ENCODE measurements around the gene GHRL.
A peak's percentile ranks its signal among the peaks of the same experiment; 100 is the strongest.

The GHRL gene, protein sequence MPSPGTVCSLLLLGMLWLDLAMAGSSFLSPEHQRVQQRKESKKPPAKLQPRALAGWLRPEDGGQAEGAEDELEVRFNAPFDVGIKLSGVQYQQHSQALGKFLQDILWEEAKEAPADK

DNA sequence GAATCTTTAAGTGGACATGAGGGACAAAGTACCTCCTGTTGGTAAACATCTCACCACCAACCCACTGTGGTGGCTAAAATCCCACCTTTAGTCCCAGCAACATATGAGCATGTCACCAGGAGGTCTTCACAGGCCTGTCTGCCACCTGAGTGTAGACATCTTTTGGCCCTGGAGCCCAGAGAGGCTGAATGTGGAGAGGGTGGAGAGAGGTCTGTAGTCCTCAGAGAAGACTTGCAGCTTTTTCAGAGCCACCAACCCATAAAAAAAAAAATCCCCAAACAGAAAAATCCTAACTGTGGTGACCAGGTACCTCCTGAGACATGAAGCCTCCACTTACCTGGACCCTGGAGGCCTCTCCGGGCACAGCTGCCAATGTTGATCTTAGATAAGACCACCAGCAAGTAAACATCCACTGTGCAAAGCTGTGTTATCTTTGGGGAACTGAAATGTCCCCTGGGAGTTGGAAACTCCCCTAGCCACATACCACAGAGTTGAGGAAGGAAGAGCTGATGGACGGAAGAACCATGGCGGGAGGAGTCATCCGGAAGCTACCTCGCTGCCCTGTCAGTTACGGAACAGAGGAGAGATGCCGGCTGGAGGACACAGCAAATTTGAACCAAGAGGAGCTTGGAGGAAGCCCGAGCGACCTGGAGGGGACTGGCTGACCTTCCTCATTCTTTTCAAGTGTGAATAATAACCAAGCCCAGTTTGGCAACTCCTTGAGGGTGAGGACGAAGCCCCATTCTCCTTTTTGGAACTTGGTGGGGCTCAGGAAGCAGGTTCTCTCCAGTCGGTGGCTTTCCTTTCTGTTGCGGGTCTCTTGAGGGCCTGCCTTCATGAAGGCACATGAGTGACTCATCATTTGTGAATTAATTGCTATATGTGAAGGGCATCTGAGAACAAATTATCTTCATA is at the start of gene GHRL:
Gene GHRL, minus strand, starts transcription at position 443 of the 915 bp plus-strand sequence. CDS start 2,767 bp downstream, outside the sequence.
- DNase-seq, result peak; percentile 16 to 71

DNA sequence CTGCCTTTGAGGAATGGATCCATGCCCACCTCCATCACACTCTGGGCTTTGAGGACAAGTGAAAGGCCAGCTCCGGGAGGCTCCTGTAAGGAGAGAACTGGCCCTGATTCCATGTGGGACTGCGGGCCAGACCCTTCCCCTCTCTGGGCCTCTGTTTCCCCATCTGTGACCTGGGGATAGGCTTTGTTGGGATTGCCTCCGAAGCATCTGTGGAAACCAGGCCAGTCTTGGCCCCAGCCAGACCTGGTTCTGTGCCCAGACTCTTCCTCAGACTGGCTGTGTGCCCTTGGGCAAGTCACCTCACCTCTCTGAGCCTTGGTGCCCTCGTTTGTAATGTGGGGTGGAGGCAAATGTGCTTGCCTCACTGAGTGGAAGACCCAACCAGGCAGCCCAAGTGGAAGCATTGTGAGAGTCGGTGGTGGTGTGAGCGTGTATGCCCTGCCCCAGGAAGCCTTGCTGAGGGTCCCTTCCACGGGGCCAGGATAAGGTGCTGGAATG is 49.2 kb upstream of the GHRL start:
- DNase-seq, result no peak

DNA sequence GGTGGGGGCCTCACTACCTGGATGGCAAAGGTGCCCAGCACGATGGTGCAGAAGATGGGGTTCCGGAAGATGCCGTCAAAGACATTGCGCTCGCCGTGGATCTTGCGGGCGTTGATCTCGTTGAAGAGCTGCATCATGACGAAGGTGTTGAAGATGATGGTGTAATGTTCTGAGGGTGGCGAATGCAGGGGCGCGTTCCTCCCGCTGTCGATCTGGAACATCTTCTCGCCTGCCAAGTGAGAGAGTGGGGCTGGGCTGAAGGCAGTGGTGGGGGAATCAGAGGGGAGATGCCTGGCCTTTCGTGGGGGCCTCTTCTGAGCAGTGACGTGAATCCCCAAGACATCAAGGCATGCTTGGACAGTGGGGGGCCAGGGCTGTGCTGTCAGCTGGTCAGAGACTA is 47.7 kb upstream of the GHRL start:
- DNase-seq, result no peak

DNA sequence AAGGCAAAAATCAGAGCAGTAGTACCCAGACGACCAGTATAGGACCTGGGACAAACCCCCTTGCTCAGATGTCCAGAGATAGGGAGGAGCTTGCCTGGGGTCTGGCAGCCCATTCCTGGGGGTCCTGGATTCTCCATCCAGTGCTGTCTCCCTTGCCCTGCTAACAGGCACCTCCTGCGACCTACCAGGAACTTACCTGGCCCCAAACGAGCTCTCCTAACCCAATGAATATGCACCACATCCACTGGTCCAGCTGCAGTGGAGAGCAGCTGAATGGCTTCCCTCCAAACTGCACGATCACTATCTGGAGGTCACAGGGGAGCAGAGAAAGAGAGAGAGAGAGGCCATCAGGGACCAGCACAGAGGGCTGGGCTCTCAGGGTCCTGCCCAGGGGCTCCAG is 47.3 kb upstream of the GHRL start:
- no peak for DNase-seq

DNA sequence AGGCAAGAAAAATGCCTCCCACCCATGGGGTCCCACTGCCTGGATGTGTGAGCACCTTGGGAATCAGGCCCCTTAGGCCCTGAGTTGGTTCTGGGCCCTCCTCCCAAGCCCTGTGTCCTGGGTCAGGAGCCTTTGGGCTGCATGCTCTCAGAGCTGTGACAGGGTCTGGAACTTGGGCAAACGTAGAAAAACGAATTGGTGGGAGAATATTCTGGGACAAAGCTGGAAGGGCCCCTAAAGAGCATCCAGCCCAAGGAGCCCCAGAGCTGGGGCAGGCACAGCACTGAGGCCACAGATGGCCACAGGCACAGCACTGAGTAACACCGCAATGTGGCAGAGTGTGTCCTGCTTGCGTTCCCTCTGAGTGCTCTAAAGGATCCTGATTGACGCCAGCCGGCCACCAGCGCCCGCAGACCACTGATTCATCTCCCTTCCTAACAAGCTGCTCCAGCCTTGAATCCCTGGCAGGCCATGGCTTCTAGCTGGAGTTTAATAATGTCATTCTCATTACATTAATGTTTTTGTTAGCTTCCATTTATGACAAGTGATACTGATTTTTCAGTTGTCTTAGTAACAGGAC is 46.7 kb upstream of the GHRL start:
- no peak for DNase-seq

DNA sequence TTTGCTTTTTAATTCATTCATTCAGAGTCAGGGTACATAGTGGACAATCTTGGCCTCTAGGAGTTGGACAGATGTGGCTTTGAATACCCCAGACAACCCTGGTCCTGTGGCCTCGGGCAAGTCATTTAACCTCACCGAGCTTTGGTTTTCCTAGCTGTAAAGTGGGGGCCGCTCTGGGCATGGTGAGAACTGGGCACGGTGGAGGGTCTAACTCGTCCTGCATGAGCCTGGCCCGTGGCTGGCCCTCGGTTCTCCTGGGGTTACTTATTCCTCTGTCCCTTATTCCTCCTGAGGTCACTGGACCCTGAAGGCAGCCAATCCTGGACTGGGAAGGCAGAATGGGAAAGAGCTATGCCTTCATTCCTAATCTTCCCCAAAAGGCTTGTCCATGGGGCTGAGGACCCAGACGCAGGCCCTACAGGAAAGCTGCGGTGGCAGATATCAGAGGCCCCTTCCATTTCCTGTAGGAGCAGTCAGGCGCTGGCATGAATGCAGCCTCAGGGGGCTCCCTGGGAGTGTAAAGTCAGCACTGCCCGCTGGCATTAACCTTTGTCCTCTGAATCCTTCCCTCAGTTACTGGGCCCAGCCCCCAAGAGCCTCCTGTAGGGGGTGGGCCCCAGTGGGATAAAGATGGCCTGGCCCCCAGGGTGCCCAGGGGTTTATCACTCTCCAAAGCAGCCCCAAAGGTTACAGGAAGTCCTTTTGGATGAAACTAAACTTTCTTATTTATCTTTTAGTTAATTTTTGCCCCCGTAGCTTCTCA is 46.0 kb upstream of the GHRL start:
- no peak for DNase-seq

DNA sequence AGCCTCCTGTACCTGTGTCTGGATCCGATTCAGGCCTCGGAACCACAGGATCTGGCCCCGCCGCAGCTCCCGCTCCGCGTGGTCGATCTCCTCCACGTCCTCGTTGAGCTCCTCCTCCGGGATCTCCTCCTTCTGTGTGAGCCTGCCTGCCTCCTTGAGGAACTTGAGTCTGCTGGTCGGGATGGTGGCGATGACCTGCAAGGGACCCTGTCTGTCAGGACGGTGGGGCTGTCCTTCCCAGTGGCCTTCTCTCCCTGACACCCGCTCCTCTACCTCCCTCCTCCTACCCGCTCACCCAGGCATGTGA is 45.4 kb upstream of the GHRL start:
- no peak for DNase-seq

DNA sequence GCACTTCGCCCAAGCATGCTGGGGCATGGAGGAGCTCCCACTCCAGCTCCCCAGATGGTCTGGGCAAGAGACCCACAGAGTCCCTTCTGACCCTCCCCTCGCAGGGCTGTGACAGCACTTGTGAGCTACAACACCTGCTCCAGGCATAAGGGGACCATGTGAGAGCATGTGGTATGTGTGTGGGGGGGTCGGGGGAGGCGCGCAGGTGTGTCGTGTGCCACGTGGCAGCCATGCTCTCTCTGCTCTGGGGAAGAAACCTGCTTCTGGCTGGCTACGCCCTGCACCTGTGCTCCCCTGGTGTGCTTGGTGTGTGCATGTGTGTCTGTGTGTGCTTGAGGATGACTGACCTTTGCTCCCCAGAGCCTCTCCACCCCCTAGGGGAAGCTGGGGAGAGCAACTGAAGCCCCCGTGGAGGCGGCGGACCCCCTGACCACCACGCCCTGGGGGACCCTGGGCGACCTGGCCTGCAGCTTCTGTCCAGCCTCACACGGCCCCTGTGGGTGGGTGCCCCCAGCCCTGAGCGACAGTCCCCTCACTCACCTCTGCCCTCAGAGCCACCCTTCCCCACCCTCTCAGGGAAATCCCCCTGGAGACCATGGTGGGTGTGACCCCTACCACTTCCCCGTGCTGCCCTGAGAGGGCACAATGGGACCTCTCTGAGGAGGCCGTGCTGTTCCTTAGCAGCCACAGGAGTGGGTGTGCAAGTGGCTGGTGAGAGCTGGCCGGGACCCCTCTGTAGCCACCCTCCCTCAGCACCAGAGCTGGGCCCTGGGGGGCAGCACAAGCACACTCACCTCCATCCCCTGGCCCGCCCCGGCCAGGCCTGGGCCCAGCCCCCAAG is 44.8 kb upstream of the GHRL start:
- no peak for DNase-seq

DNA sequence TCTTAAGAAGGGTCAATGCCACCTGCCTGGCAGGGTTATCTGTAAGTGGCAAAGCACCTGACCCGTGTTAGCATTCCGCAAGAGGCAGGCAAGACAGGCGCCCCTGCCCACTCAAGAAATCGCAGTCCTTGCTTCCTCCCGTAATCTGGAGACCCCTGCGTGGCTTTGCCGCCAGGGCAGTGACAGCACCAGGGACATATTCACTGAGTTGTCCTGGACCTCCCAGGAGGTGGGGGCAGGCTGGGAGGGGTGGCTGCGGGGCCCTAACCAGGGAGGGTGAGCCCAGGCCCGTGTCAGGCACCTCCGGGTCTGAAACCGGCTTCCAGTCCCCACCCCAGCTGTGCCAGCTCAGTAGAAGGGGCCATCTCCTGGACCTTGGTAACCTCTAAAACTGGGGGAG is 44.0 kb upstream of the GHRL start:
- DNase-seq, result no peak

DNA sequence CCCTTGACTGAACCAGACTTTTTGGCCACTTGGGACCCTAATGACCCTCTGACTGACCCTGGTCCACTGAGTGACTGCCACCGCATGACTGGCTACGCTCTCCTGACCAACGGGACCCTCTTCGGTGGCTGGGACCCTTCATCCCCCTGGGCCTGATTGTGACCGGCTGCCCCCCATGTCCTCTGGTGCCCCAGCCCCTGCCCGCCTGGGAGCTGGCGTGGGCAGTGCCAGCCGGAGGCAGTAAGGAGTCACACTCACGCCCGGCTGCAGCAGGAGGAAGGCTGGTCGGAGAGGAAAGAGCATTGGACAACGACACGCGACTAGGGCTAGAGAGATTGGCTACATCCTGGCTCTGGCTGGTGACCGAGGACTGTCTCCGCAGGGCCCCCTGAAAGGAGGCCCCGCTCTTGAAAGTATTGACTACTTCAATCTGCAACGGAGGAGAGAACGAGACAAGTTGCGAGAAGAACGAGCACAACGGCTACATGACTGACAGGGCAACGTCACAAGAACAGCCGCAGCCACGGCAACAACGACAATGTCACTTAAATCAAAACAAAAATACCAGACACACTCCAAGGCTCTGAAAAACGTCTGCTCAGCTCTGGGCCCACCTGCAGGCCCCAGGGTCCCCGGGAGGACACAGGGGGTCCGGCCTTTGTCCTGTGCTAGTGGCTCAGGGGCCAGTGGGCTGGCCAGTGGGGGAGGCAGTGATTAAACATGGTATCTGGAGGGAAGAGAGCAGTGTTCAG is 43.3 kb upstream of the GHRL start:
- DNase-seq, result no peak

DNA sequence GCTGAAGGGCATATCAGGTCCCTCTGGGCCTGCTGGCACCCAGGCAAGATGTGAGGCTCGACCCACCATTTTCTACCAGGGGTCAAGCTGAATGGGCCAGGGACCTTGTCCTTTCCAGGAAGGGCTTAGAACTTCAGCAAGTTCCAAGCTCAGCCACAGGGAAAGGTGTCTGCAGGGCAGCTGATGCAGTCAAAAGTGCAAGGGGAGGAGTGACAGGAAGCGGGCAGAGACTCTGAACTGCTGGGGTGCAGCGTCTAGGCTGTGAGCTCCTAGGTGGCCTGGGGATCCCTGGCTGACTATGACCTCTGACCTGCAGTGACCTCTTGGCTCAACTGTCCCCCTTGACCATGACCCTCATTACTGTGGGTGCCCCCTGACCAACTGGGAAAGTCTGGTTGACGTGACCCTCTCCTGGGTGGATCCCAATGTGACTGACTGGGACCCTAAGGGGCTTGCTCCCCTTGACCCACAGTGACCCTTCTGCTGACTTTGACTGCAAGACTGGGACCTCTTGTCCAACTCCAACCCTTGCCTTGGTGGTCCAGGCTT is 42.5 kb upstream of the GHRL start:
- no peak for DNase-seq

DNA sequence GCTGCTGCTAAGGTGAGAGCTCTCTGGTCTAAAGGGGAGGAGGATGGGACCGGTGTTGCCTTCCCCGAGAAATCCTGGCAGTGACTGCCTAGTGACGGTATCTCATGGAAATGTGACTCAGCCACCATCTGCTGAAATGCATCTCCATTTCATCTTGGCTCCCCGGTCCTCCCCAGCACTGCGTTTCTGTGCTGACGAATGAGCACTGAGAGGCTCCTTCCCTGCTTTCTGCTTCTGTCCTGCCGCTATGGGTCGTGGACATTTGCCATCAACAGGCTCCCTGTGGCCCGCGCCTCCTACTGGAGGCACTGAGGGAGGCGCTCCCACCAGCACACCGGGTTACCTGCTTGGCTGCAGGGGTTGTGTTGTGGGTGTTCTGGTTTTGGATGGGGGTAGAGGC is 41.7 kb upstream of the GHRL start:
- DNase-seq, result no peak

DNA sequence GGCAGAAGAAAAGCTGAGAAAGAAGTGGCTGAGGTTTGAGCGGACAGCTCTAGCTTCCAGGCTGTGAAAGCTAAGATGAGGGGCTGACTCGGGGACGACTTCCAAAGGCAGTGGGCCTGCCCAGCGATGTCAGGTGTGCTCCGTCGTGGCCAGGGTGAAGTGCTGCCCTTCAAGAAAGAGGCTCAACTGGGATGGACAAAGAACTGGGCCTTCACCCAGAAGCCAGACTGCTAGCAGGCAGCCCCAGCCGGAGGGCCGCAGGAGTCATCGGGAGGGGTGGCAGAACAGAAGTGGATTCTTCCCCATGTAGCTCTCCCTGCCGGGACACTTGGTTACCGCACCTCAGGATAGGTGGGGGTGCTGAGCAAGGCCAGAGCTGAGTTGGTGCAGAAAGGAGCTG is 41.3 kb upstream of the GHRL start:
- no peak for DNase-seq

DNA sequence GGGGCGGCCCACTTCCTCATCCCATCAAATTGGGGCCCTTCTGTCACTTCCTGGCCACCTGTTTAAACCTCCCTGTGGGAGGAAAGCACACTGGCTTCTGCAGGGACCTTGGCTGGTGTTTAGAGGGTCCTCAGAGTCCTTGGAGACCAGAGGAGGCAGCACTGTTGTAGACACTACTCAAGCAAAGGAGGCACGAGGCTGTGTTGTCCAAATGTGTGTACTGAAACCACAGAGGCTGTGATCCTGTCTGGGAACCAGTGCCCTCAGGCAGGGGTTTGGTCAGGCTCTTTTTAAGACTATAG is 40.6 kb upstream of the GHRL start:
- DNase-seq, result no peak

DNA sequence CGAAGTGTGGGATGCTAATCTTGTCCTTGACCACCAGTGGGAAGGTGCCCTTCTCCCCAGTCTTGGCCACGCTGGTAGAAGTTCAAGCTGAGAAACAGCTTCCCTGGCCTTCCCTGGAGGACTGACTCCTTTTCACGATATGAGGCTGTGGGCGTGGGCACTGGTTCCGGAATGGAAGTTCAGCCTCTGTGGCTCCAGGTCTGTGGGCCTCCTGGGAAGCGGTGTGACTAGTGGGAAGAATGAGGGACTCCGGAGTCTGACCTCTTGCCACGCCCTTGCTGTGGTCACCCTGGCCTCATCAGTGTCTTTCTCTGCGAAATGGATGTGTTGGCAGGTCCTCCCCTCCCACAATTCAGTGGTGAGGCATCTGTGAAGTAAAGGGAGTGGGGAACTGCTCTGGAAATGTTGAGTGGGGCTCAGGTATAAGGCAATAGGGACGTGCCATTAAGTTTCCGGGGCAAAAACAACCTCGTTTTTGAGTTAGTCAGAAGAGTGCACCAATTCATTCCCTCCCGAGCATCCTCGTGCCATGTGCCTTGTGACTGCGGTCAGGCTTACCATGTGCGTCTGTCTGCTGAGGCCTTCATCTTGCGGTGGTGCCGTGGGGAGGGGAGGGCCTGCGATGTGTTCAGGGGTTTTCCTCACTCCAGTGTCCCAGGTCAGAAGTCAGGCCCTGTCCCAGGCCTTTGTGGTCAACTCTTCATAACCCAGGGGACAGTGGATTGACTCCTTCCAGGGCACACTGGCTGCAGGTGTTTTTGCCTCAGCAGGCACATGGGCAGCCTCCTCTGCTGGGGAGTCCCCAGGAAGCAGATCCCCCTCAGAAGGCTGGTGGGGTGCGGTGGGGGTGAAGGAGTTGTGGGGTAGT is 40.0 kb upstream of the GHRL start:
- DNase-seq, result no peak

DNA sequence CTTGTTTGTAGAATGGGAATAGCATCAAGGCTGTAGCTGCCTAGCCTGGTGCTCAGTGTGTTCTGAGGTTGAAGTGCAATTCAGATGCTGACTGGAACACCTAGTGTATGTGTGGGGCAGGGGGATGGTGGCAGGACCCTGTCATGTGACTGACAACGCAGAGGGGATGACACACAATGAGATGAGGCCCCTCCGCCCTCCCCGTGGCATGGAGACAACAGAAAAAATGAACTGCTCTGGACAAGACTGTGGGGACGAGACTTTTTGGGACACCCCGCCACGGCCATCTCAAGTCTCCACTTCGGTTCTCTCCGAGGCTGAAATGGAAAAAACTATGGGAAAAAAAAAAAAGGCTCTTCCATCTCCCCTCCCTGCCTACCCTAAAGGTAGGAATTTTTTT is 38.6 kb upstream of the GHRL start:
- no peak for DNase-seq

DNA sequence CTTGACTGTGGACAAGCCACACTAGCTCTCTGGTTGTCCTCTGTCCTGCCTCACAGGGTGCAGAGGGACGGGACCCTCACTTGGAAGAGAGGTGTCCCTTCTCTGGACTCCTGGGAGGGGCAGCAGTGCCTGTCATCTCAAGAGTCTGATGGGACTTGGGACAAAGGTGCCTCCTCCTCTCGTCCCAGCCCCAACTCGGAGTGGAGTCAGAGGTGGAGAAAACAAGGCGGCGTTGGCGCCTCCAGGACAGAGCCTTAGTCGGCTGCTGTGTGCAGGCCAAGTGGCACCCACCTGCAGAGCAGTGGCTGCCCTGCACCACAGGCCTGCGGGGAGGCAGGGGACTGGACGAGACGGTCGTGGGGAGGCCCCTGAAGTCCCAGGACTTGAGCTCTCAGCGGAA is 37.6 kb upstream of the GHRL start:
- no peak for DNase-seq

DNA sequence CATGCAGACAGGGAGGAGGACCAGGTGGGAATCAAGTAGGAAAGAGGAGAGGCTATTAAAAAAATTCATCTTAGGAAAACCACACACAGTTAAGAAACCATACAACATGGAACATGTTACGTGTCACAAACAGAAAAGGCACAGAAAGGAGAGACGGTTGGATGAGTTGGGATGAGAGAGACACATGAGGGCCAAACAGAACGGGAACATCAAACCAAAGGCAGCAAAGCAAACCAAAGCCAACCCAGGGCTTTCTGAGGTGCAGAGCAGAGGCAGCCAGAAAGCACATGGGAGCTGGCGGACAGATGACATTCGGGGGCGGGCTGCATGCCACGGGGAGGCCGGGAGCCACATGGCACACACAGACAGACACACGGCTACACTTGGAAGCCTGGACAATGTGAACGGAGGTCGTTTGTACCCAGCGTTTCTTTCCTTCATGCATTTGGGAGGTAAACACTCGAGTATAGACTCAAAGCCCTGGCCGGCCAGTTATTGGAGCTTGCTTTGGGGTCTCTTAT is 36.8 kb upstream of the GHRL start:
- DNase-seq, result no peak

DNA sequence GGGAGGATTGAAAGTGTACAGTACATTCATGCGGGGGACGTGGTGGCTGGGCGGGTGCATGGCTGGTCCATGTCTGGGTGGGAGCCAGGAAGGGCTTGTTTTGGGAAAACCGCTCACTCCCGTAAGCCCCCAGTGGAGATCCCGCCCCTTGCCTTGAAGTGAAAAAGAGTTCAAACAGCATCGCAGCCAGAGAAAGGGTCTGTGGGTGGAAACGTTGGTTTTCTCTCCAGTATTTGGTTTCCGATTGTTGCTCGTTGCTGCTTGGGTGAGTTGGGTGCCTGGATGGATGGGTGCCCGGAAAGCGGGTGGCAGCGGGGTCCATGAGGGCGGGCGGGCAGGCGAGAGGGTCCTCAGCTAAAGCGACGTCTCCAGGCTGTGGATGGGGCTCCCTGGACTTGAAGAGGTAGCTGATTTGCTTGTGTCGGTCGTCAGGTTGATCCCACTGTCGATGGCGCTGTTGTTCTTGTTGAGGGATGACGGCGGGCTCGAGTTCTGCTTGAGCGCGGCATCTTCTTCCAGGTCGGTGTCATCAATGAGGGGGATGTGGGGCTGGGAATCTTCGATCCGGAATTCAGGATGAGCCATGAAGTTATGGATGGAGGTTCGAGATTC is 35.8 kb upstream of the GHRL start:
- no peak for DNase-seq

DNA sequence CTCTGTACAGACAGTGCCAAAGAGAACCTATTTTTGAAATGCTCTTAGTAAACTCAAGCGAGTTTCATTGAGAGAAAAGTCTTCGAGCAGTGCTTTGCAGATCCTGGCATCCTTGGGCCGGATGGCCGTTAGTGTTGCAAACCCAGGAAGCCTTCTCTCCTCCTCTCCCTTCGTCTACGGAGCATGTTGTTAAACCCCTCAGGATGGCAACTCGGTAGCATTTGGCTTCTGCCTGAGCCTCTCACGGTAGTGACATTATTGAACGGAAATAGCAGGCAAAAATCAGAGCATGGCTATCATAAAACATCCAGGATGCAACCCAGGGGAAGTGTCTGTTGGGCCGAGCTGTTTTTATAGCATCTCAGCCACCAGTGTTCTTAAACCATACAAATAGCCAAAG is 34.8 kb upstream of the GHRL start:
- no peak for DNase-seq

All from CD4-positive, alpha-beta T cell treated with Interleukin-4 for 1 hour (primary cell).